Right lobe of liver (tissue), 4 donors: ENCODE data around the gene STX2.

Experiments used
- CTCF ChIP-seq, 4 donors: fragments of 200-600 bp in 3 of 4; fragments of 450-650 bp in 1 of 4; IDR thresholded peaks; one replicate each; pipeline versions ENCODE4 v1.5.1 to v1.8.0; 2016 to 2022; ENCODE audit warnings: antibody characterized with exemption in 4 of 4, mild to moderate bottlenecking in 2 of 4
- POLR2A ChIP-seq: fragments of 450-650 bp; IDR thresholded peaks from one replicate; pipeline ENCODE4 v1.6.1; 2017; ENCODE audit warnings: antibody characterized with exemption, mild to moderate bottlenecking
- donor health status: DM: no; HTN: no; CAD: no.
- donor health status: DM: no; HTN: no; CAD: no.
- donor health status: DM: no; HTN: yes; CAD: no.

- TF ChIP-seq CTCF (IDR thresholded peaks at IDR 0.05) (no peak), POLR2A (no peak)
Measured at GRCh38 chr12:130879212-130879686, 40.2 kb upstream of the STX2 start.
